GM19240 (cell line): ENCODE measurements around the gene VIPAS39.

Source experiments
- DNase-seq: peaks from one replicate; pipeline ENCODE4 v3.0.0; 2011; ENCODE audit warnings: low spot score; ENCODE audit not compliant: insufficient read length

The VIPAS39 gene

GRCh38 chr14:77406718-77407117 lies 50.7 kb downstream of the VIPAS39 start:
- no peak for DNase-seq

- no peak for DNase-seq
These were observed 51.3 kb downstream of the VIPAS39 start for GRCh38 chr14:77406086-77406485.

GRCh38 chr14:77403768-77404167 lies 53.6 kb downstream of the VIPAS39 start:
- DNase-seq, result no peak

GRCh38 chr14:77400216-77400615 lies 57.2 kb downstream of the VIPAS39 start:
- no peak for DNase-seq

GRCh38 chr14:77390188-77390587 lies 67.2 kb downstream of the VIPAS39 start:
- DNase-seq, result no peak

- DNase-seq, result no peak
These were observed 78.7 kb downstream of the VIPAS39 start for GRCh38 chr14:77378701-77379100.

GRCh38 chr14:77377502-77377844 lies 79.9 kb downstream of the VIPAS39 start:
- DNase-seq, result no peak

GRCh38 chr14:77376771-77377501 lies 80.5 kb downstream of the VIPAS39 start, which contains the start of the genes SAMD15 and TMED8:
Gene SAMD15, plus strand, starts transcription at chr14:77377379. Its CDS starts 40 bp downstream, at chr14:77377419.
Gene TMED8, minus strand, starts transcription at chr14:77377094. Its CDS starts 41 bp downstream, at chr14:77377053.
- peak; percentile 75 for DNase-seq
